Esophagus squamous epithelium (tissue), 5 donors: Measurements from ENCODE around the gene PIK3C3. TPM values are rescaled to one million over a fixed set of nuclear protein-coding genes. Genes with fewer than 3 reads are reported as not detected.

Experiments
- DNase-seq: peaks from one replicate; lab custom pipeline; 2025; lab: John Stamatoyannopoulos, UW
- H3K27ac ChIP-seq, 4 donors: fragments of 200-600 bp; sonication (generic); one replicate each; pipeline ENCODE4 v1.5.1; 2016 to 2019; ENCODE audit warnings: mild to moderate bottlenecking in 1 of 4
- H3K27me3 ChIP-seq, 4 donors: fragments of 200-600 bp; sonication (generic); 1 replicate in 3 of 4; 2 replicates in 1 of 4; pipeline versions ENCODE4 v1.5.1 to v1.6.0; 2017 to 2021; ENCODE audit warnings: antibody characterized with exemption in 1 of 4
- H3K36me3 ChIP-seq, 3 donors: fragments of 200-600 bp; sonication (generic); one replicate each; pipeline ENCODE4 v1.5.1; 2016 to 2019
- H3K4me1 ChIP-seq, 3 donors: fragments of 200-600 bp; sonication (generic); one replicate each; pipeline ENCODE4 v1.5.1; 2017 to 2019
- H3K4me3 ChIP-seq, 4 donors: fragments of 200-600 bp; sonication (generic); 1 replicate in 3 of 4; 2 replicates in 1 of 4; pipeline ENCODE4 v1.5.1; 2016 to 2019; ENCODE audit warnings: mild to moderate bottlenecking in 2 of 4, moderate library complexity in 1 of 4
- H3K9me3 ChIP-seq, 3 donors: fragments of 200-600 bp; sonication (generic); one replicate each; pipeline ENCODE4 v1.5.1; 2016 to 2019
- CTCF ChIP-seq, 6 experiments: fragments of 450-650 bp in 4 of 6; fragments of 200-600 bp in 2 of 6; sonication (generic) in 2 of 6; IDR thresholded peaks; one replicate each; pipeline ENCODE4 v1.5.1; 2016 to 2019; ENCODE audit warnings: antibody characterized with exemption in 6 of 6, mild to moderate bottlenecking in 4 of 6, moderate library complexity in 4 of 6
- POLR2A ChIP-seq, 4 donors: fragments of 450-650 bp; IDR thresholded peaks; one replicate each; pipeline ENCODE4 v1.6.1; 2017; ENCODE audit warnings: antibody characterized with exemption in 4 of 4, mild to moderate bottlenecking in 4 of 4, moderate library complexity in 3 of 4
- WGBS, 2 donors: methylation state at CpG; one replicate each; pipeline ENCODE4 v1.1.5; 2018; 5-methylcytosine and 5-hydroxymethylcytosine counted together
- intact Hi-C: fragments of 100-400 bp; cut with DNase I; formaldehyde crosslinking; loops from one replicate; pipeline ENCODE4 v1.15.0; 2022
- total RNA-seq, 4 donors: library from RNA; depleted of rRNA; stranded (reverse); fragments of >200 nt; gene quantifications; one replicate each; pipeline ENCODE4 v1.1.0, GENCODE V29; 2016
- donor health status: DM: yes; HTN: yes; CAD: no.

Gene PIK3C3
- total RNA-seq, 4 donors from 2014 or later = 17.2 to 43.9 (median 23.6) TPM

- DNase-seq = no peak
- no peaks in the 10 kb centered on the region for H3K9me3 ChIP-seq
- 90 to 96% methylated on average over 1 of the region's 1 CpG for WGBS, 2 donors
- intact Hi-C loops = no loop called here
- H3K27me3 ChIP-seq = no peaks in the 10 kb centered on the region
- no peak overlapping the region for H3K4me3 ChIP-seq
- peaks cover 0 to 85% (median 0%) of the 10 kb centered on the region in 3 donors for H3K36me3 ChIP-seq
- no peaks in the 10 kb centered on the region for H3K4me1 ChIP-seq
- H3K27ac ChIP-seq = no peak overlapping the region
- TF ChIP-seq CTCF (IDR thresholded peaks at IDR 0.05) (no peak), POLR2A (IDR thresholded peaks at IDR 0.05) (no peak)
Observed at GRCh38 chr18:42032447-42032846, 77.4 kb downstream of the PIK3C3 start.

GRCh38 chr18:42033137-42033810 lies 78.2 kb downstream of the PIK3C3 start:
- Histone ChIP-seq H3K27ac (no peak overlapping the region), H3K27me3 (no peaks in the 10 kb centered on the region), H3K4me3 (no peak overlapping the region), H3K36me3 (peaks cover 0 to 89% (median 0%) of the 10 kb centered on the region in 3 donors), H3K9me3 (no peaks in the 10 kb centered on the region), H3K4me1 (no peaks in the 10 kb centered on the region)
- no peak for DNase-seq
- TF ChIP-seq CTCF (IDR thresholded peaks at IDR 0.05) (no peak), POLR2A (IDR thresholded peaks at IDR 0.05) (no peak)
- 78 to 88% methylated on average over 1 of the region's 1 CpG for WGBS, 2 donors
- intact Hi-C loops = no loop called here

- H3K36me3 ChIP-seq = peaks cover 0 to 96% (median 9%) of the 10 kb centered on the region in 3 donors
- 67% methylated on average over 1 of the region's 1 CpG for WGBS, 2 donors
Observed at GRCh38 chr18:42038936-42039335, 83.9 kb downstream of the PIK3C3 start.

GRCh38 chr18:42039396-42039795 lies 84.4 kb downstream of the PIK3C3 start:
- no peaks in the 10 kb centered on the region for H3K9me3 ChIP-seq
- H3K27me3 ChIP-seq = no peaks in the 10 kb centered on the region
- H3K36me3 ChIP-seq = peaks cover 0 to 96% (median 9%) of the 10 kb centered on the region in 3 donors
- H3K4me3 ChIP-seq = no peak overlapping the region
- TF ChIP-seq CTCF (IDR thresholded peaks at IDR 0.05) = no peak
- no peak for TF ChIP-seq POLR2A (IDR thresholded peaks at IDR 0.05)
- intact Hi-C loops = no loop called here
- no peak overlapping the region for H3K27ac ChIP-seq
- 90 to 95% methylated on average over 1 of the region's 1 CpG for WGBS, 2 donors
- no peaks in the 10 kb centered on the region for H3K4me1 ChIP-seq
- no peak for DNase-seq

More at GRCh38 chr18:42038936-42039335, 83.9 kb downstream of the PIK3C3 start:
- H3K4me3 ChIP-seq = no peak overlapping the region
- intact Hi-C loops = no loop called here
- TF ChIP-seq POLR2A (IDR thresholded peaks at IDR 0.05) = no peak
- TF ChIP-seq CTCF (IDR thresholded peaks at IDR 0.05) = no peak
- H3K4me1 ChIP-seq = no peaks in the 10 kb centered on the region
- H3K27ac ChIP-seq = no peak overlapping the region
- no peak for DNase-seq
- H3K27me3 ChIP-seq = no peaks in the 10 kb centered on the region
- no peaks in the 10 kb centered on the region for H3K9me3 ChIP-seq

GRCh38 chr18:42041793-42042192 lies 86.8 kb downstream of the PIK3C3 start:
- Histone ChIP-seq H3K9me3 (no peaks in the 10 kb centered on the region), H3K27me3 (no peaks in the 10 kb centered on the region), H3K36me3 (peaks cover 0 to 77% (median 9%) of the 10 kb centered on the region in 3 donors), H3K4me3 (no peak overlapping the region), H3K4me1 (no peaks in the 10 kb centered on the region), H3K27ac (no peak overlapping the region)
- TF ChIP-seq POLR2A (IDR thresholded peaks at IDR 0.05) (no peak), CTCF (IDR thresholded peaks at IDR 0.05) (no peak)
- no peak for DNase-seq
- intact Hi-C loops = no loop called here
- WGBS, 2 donors = 89 to 100% methylated on average over 1 of the region's 1 CpG
